IPS DF 4.7 (cell line): Measurements from ENCODE around the gene KCNMA1.

Source experiments
- DNase-seq: peaks from one replicate; pipeline ENCODE4 v3.0.0-alpha.2; 2013; ENCODE audit warnings: low spot score; ENCODE audit errors: extremely low read depth

Gene KCNMA1

DNA sequence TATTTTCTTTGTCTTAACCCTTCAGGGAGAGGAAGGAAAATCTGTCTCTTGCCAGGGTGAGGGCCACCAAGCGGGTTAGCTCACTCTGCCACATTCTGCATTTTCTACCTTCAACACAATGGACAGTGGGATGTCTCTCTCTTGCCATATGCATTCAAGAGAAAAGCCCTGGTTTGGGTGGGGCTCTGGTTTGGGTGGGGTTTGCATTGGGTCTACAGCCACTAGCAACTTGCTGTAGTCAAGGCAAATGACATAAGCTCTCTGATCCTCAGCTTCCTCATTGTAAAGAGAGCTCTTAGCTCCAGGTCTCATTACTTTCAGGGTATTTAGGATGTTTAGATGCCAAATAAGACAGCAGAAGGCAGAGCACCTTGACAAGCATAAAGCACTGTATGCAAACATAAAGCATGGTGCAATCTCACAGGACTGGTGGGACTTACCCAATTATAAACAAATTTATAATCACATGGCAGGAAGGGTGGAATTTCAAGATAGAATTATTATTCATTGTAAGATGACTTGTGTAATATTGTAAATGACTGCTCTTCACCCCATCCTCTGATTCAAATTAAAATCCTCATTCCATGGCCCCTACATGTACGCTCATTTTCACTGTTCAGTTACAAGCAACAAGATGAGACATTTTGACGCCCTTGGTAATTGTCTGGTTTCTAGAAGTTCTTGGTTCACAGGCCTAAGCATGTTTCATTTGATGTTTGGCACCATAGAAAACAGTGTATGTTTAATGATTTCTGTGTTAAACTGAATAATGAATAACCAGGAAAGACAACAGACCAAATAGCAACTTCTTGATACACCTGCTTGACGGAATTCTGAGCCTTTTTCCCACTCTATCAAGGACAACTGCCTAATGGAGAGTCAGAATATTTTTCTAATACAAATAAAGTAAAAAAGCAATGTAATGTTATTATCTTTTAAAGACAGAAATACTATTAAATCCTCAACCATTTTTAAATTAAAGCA, 258.9 kb downstream of the KCNMA1 start:
- DNase-seq = no peak

- no peak for DNase-seq
Observed at GRCh38 chr10:77377678-77378352, 259.8 kb downstream of the KCNMA1 start.

DNA sequence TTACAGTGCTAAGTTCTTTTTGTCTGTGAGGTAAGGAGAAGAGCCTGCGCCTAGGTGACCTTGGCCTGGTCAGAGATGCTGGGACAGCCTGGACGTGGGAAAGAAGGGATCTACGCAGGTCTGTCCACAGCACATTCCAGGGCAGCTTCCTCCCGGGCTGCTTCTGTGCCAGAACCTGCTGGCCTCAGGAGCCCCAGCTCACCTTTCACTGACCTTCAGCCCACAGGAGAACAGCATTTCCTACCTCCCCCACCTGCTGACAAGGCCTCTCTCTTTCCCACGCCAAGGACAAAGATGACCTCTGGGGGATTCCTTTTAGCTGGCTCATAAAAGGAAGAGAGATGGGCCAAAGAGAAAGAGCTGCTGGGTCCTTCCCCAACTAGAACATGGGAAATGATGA, 260.6 kb downstream of the KCNMA1 start:
- DNase-seq = no peak

DNA sequence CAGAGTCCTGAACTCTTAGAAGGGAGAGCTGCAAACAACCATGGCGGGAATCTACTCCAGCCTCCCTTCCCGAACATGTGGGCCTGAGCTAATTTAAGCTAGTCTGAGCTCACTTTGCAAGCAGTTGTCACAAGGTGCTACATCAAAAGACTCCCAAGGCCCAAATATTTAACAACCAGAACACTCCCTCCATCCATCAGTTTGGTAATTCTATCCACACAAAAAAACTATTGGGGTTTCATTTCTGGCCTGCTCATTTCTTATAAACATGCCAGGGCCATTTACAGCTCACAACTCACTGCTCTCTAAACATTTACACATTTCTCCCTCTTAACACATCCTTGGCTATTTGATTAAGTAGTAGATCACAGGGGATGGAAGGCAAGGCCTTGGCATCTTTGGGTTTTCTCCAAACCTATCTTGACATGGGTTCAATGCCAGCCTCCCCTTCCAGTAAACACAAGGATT, 263.4 kb downstream of the KCNMA1 start:
- DNase-seq = no peak

GRCh38 chr10:77371848-77372799, 265.5 kb downstream of the KCNMA1 start:
- DNase-seq = no peak

DNA sequence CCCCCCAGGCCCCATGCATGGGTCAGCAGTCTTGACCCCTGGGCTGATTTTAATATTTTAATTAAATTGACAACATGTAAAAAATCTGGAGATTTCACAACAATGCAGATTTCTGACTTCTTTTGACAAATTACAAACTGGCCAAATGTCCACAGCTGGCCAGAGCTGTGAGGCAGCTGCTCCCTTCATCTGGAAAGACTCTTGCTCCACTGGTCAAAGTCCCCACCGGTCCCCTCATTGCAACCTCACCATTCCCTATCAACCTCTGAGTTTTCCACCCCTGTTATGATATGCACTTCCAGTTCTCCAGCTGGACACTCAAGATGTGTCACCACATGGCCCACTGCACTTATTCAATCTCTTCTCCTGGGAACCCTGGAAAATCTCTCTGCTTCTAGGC, 266.2 kb downstream of the KCNMA1 start:
- no peak for DNase-seq

GRCh38 chr10:77368006-77368405, 269.6 kb downstream of the KCNMA1 start:
- DNase-seq = no peak

- no peak for DNase-seq
Observed at GRCh38 chr10:77363210-77363609, 274.4 kb downstream of the KCNMA1 start.

GRCh38 chr10:77361831-77362230, 275.8 kb downstream of the KCNMA1 start:
- DNase-seq = no peak

DNA sequence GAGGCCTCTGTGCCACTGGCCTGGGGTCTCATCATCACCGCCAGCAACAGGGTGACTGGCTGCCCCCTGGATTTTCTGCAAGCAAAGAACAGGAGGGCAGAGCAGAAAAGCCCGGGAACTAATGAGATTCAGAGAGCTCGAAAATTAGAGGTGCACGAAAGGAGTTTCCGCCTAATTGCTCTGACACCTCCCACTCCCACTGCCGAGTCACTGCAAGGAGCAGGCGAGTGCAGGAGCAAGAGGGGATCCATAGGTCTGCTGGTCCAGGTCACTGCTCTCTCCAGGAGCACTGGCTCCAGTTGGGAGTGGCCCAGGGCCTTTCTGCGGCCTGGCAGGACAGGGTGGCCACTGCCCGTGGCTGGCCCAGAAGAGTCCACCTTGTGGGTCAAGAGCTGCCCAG, 276.2 kb downstream of the KCNMA1 start:
- DNase-seq = no peak

DNA sequence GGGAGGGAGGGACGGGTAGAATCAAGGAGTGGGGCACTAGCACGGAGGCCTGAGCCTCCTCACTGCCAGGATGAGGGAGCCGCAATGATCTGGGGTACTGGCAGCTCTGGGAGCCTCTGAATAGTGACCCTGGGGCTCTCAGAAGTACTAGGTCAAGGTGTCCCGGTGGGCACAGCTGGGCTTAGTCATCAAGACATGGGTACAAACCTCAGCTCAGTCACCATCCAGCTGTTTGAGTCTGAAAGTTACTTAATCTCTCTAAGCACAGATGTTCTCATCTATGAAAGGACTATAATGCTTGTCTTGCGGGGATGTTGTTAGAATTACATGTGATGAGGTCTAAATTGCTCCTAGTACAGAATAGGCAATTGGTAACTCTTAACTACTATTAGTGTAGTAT, 276.8 kb downstream of the KCNMA1 start:
- no peak for DNase-seq

DNA sequence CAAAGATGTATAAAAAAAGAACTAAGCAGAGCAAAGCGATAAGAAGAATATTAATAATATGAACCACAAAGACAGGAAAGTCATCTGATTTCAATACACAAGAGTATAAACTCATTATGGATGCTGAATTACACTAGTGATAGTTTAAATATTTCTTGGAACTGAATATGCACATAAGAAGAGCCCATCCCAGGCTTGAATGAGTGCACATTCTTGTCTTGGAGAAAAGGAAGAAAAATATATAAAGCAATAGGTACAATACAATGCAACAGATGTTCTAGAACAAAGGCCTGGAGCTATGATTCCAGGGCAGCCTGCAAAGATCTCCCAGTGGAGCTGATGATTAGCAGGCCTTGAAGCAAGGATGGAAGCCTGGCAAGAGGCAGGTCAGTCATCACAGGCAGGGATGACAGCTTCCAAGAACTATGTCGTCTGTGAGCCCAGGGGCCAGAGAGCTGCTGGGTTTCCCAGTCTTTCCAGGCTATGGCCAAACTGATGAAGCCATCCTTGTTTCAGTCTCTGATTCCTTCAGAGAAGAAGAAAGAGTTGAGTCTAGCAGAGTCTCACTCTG, 277.6 kb downstream of the KCNMA1 start:
- DNase-seq = no peak

DNA sequence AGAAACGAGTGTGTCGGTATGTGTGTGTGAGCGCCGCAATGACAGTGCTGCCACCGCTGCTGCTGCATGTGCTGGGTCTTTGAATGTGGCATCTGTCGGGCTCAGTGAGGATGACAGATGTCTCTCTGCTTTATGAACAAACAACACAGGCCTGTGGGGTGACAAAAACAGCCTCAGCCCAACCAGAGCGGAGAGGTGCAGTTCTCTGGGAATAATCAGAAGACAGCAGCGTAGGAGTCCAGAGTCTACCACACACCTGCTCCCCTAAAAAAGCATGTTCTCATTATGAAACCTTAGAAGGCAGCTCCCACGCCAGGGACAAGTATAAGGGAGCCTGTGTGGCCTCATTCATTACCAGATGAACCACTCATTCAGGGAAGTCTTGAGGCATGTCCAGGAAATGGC, 278.3 kb downstream of the KCNMA1 start:
- DNase-seq = no peak

- DNase-seq = no peak
Observed at GRCh38 chr10:77358656-77359055, 279.0 kb downstream of the KCNMA1 start.

DNA sequence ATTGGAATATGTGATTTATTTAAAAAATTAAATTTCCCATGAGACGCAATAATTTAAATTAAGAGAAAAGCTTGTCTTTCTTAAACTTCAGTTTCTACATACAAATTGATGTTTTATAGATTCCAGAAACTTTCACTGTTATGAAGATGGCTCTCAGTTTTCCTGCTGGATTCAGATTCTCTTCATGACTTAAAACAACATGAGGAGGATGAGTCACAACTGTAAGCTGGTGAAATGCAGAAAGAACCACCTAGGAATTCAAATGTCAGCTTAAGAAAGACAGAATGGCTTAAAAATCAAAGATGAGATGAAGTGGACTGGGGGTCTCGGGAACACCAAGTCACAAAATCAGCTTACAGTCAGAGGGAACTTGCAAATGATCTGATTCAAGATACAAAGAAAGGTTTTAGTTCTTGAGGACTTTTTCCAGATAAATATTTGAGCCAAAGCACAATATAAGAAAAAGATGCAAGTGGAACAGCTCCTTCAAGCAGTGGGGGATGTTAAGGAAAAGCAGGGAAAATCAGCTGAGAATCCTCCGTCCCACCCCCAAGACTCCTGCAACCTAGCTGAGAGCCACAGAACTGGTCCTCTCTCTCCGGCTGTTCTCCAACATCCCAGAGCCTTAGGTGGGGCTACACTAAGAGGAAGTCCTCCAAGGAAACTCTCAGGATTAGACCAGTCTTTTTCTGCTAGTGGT, 279.8 kb downstream of the KCNMA1 start:
- DNase-seq = no peak

DNA sequence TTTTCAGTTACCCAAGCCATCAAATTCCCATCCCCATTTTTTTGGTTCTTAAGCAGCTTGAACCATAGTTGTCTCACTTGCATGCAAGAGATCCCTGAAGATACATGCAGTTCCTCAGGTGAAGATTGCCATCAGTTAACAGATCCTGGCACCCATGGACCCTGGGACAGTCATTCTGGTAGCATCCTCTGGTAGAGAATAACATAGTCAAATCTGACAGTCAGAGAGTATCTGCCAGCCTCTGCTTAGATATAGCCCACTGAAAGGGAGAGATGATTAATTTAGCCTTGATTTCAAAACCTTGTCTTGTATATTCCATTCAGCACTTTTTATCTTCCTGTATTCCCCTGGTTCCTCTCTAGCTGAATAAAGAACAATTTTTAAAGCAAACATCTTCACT, 280.4 kb downstream of the KCNMA1 start:
- DNase-seq = no peak

GRCh38 chr10:77355844-77356243, 281.8 kb downstream of the KCNMA1 start:
- DNase-seq = no peak

GRCh38 chr10:77351386-77351785, 286.2 kb downstream of the KCNMA1 start:
- DNase-seq = no peak

- no peak for DNase-seq
Observed at GRCh38 chr10:77350711-77351119, 286.9 kb downstream of the KCNMA1 start.

DNA sequence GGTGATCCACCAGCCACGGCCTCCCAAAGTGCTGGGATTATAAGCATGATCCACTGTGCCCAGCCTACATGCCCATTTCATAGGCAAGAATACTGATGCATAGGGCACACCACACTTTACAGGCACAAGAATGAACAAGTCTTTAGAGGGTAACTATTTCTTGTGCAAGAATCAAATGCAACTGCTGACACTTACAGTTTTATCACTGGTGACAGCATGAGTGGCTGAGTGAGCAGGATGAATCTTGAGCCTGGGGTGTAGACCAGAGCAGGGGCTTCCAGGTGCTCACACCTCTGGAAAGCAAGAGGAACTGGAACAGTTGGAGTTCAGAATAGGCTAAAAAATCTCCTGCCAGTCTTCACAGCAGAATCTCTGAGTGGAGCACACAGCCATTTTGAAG, 287.5 kb downstream of the KCNMA1 start:
- no peak for DNase-seq
